Head of caudate nucleus (tissue), 42 donors: Measurements from ENCODE around the gene APLN.

Experiments
- DNase-seq, 42 donors: peaks; one replicate each; pipeline versions ENCODE4 v3.0.0 to v3.0.0-alpha.2; 2020 to 2021; ENCODE audit warnings: mixed read lengths in 7 of 42
- intact Hi-C: fragments of 100-400 bp; cut with DNase I; formaldehyde crosslinking; loops from one replicate; pipeline ENCODE4 v1.15.0; 2022

Gene APLN

DNA sequence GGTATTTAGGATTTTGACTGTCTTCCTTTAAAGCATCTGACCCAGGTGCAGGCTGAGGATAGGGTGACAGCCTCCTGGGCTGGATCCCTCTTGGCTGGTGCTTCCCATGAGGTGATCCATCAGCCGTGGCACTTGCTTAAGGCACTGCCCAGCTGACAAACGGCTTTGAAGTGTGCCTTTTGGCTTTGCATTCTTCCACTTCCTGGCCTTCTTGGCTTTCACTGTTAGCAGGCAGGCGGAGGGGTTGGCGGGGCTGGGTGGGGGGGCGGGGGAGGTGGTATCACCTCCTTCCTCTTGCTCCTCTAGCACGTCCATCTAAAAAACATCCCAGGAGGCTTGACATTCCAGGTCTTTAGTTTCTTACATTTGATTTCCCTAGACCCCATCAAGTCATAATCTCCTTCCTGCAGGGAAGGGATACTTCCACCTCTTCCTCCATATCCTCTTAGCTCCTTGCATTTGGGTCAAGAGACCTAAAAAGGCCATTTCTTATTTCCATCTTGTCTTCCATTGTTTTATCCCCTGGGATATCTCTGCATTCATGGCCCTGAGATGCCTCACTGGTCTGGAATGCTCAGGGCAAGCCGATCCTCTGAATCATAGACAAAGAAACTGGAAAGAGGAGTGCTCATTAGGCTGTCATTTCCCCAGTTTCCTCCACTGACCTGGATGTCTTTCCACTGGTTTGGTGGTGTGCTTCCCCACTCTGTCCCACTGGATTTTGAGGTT is 11.3 kb upstream of the APLN start:
- DNase-seq, result no peak
- intact Hi-C loops, result no loop called here

GRCh38 chrX:129663171-129663570 is 8.4 kb upstream of the APLN start:
- intact Hi-C loops, result no loop called here
- DNase-seq, result no peak

GRCh38 chrX:129661369-129661768 is 6.6 kb upstream of the APLN start:
- DNase-seq, result no peak
- intact Hi-C loops, result no loop called here

DNA sequence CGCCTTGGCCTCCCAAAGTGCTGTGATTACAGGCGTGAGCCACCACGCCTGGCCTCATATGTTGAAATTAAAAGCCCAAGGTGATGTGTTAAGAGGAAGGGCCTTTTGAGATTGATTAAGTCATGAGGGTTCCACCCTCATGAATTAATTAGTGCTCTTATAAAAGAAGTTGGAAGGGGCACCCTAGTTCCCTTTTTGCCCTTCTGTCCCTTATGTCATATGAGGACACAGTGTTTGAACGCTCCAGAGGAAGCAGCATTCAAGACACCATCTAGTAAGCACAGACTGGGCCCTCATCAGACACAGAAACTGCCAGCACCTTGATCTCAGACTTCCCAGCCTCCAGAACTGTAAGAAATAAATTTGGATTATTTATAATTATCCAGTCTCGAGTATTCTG is 5.1 kb upstream of the APLN start:
- no peak for DNase-seq
- intact Hi-C loops, result no loop called here

- intact Hi-C loops, result no loop called here
- no peak for DNase-seq
Observed at GRCh38 chrX:129659141-129659540, 4.4 kb upstream of the APLN start.

DNA sequence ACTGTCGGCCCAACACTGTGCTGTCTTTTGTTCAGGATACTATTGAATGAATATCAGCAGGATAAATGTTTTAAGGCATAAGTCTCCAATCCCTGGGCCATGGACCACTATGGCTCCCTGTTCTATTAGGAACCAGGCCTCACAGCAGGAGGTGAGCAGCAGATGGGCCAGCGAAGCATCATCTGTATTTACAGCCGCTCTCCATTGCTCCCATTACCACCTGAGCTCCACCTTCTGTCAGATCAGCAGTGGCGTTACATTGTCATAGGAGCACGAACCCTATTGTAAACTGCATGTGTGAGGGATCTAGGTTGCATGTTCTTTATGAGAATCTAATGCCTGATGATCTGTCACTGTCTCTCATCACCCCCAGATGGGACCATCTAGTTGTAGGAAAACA is 3.7 kb upstream of the APLN start:
- intact Hi-C loops, result no loop called here
- DNase-seq, result no peak

- intact Hi-C loops, result no loop called here
- DNase-seq, result peak in 2 of 42 donors; percentile 25 to 37
Observed at GRCh38 chrX:129655547-129656249, 942 bp upstream of the APLN start.

DNA sequence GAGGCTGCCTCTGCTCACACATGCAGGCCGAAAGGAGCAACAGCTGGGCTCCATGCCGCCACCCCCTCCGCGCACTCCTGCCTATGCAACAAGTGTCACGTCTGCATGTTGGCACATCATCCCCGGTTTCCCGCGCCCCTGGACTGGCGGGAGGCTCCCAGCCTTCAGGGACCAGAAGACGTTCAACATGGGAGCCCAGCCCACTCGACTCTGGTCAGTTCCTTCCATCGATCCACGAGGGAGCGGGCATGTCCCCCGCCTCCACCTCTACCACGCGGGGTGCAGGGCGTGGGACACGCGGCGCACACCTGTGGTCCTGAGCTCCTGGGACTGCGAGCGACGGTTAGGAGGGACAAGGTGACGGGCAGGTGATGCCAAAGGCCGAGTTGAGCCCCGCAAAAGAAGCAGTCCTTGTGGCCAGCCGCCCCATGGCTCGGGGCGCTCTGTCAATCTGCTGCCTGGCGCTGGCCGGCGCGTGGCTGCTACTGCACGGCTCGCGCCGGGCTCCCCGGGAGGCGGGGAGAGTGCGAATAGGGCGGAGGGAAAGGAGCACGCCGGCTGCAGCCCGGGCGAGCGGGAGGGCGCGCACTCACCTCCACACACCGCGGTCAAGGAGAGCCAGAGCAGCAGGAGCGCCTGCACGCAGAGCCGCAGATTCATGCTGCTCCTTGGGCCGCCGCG is 645 bp downstream of the APLN start:
- intact Hi-C loops, result no loop called here
- DNase-seq, result peak in 7 of 42 donors; percentile 24 to 49 (median 37)

DNA sequence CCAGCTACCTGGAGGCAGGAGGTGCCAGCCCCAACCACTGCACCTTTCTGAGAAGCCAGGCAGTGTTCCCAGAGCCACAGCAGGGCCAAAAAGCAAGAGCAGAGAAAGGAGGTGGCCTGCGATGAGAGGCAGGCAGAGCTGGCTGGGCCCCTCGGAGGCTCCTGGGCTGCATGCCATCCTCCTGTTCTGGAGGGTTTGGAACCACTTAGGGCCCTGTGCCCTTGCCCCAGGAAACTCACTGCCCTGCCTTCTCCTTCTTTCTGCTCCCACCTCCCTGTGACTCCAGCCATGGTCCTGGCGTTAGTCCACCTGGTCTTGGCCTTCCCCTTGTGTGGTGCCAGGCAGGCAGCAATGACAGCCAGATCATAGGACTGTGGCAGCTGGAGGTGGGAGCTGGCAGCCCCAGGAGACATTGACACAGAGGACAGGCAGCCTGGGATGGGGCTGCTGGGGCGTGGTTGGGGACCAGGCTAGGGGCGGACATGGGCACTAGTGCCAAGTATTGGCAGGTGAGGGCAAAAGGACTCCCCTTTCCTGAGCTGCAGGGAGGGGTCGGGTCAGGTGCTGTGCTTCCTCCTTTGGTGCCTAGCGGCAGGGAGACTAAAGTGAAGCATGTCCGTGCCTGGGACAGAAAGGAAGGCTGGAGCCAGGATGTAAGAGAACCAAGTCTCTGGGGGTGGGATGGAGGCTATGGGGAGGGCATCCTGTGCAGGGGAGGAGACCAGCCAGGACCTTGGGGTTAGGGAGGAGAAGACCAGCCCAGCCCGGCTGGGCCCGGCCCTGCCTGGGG is 1.4 kb downstream of the APLN start:
- intact Hi-C loops, result no loop called here
- peak in 2 of 42 donors; percentile 27 to 35 for DNase-seq

DNA sequence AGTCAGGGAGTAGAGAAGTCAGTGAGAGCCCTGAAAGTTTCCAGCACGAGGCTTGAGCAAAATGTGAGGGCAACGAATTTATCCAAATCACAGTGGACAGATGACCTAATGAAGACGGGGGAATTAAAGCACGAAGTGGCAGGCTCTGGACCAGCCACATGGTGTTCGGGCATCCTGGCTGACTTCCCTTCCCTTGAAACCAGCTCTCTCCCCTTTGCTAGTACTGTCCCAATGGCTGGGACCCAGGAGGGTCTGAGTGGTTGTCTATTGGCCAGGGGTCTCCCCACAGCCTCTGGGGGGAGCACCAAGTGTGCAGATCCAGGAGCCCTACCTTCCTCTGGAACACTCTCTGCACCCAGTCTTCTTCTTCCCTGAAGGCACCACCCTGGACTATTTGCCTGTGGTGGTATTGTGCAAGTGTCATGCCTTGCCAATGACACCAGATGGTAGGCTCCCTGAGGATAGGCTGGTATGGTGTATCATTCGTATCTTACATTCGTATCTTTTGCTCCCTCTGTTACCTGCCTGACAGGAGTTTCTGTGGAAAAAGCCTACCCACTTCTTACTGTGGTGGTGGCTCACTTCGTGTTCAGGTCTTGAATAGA is 2.1 kb downstream of the APLN start:
- DNase-seq, result no peak
- intact Hi-C loops, result no loop called here

DNA sequence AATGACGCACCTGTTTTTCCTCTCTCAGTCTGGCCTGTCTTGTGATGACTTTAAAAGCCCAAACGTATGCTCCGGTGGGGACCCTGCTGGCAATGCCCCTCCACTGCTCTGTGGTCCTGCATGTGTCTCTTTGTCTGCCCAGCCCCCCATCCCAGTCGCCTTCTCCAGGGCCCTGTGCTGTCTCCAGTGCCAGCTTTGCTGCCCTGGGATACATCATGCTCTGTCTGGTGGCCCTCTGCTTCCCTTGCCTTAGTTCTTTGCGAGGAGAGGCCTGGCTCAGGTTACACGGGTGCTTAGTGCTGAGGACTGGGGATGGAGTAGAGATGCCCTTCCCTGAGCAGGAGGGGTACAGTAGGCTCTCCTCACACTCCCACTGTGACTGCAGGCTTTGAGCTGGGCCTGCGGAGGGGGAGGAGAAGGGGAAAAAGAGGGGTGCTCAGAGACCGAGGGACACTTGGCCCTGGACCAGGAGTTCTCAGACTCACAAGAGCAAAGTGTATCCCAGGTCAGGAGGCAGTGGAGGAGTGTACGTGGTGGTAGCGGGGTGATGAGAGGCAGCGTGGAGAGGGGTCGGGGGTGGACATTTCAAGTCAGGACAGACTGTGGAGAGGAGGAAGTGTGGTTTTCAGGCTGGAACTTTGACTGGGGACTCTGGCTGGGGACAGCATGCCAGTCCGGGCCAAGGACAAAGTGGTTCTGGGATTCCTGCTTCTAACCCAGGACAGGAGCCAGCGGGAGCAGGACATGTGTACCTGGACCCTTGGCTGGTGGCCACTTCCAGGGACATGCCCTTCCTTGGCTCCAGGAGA is 2.8 kb downstream of the APLN start:
- intact Hi-C loops, result no loop called here
- no peak for DNase-seq

DNA sequence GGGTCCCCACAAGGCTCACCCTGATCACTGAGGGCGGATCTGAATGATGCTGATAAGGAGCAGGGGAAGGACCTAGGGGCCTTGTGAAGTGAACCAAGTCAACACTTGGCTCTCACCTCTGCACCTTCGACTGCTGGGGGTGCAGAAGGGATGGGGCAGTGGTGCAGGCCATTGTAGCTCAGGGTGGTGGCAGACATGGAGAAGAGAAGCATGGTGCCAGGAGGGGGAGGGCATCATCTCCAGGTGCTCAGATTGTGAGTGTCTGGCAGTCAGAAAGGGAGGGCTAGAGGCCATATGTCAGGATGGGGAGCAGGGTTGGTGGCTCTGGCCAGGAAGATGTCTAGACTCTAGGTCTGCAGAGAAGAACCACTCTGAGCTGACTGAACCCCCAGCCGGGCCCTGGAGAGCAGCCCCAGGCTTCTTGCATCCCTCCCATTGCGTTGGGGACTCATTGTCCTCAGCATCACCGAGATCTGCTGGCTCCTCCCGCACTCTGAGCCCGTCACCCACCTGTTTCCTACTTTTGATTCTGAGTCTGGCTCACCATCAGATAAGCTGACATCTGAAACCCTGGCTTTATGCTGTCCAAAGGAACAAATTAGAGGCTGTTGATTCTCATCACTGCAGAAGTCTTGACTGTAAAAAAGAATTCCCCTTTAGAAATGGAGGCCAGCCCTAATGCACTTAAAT is 3.8 kb downstream of the APLN start:
- intact Hi-C loops, result no loop called here
- no peak for DNase-seq

GRCh38 chrX:129650183-129650689 is 4.5 kb downstream of the APLN start:
- DNase-seq, result no peak
- intact Hi-C loops, result no loop called here

GRCh38 chrX:129649268-129650182 is 5.2 kb downstream of the APLN start:
- no peak for DNase-seq
- intact Hi-C loops, result no loop called here

DNA sequence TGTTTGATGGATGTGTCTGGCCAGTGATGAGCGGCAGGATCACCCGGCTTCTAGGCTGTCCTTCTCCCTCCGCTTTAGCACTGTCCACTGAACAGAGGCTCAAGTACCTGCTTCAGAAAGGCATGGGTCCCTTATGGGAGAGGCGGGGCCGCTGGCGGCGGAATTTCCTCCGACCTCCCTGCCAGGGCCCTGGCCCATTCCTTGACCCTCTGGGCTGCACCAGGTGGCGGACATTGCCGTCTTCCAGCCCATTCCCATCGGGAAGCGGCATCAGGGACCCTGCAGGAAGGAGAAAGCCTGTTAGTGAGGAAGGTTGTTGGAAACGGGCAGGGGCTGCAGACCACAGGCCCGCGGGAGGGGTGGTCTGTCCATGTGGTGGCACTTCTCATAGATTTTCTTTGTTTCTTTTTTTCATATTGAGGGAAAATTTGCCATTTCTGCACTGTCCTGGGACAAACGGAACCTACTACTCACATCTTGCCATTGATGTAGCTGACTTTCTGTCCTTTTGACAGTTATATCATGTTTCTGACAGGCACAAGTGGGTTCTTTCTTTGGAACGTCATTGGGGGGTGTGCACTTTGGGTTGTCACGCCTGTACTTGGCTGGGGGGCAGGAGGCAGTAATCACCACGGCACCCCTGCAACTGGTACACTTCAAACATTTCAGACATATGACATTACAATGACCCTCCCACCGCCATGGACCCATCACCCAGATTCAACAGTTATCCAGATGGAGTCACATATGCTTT is 6.1 kb downstream of the APLN start:
- intact Hi-C loops, result no loop called here
- no peak for DNase-seq
